GM18861 (cell line): ENCODE results near the gene EPM2A.
A peak's percentile ranks its signal among the peaks of the same experiment; 100 is the strongest.
"Not testable (repeated sequence)": the region's sequence is repeated elsewhere in the genome, so short reads cannot be mapped to it uniquely, and the experiment has no call there.

ENCODE experiments used
- ATAC-seq: cut with Tn5 transposase; IDR thresholded peaks from one replicate; pipeline ENCODE4 v1.9.1; 2021; ENCODE audit not compliant: unreplicated experiment

EPM2A gene

GRCh38 chr6:145735356-145736165 lies at the start of gene EPM2A:
Gene EPM2A (minus strand): TSS chr6:145735520. CDS start chr6:145735498, 22 bp downstream.
- ATAC-seq: peak; percentile 81

- peak; percentile 84 for ATAC-seq
These were observed 49.4 kb upstream of the EPM2A start for GRCh38 chr6:145784683-145785082.

- ATAC-seq: no peak
These were observed 48.5 kb upstream of the EPM2A start for GRCh38 chr6:145783796-145784195.

GRCh38 chr6:145772846-145773245 lies 37.5 kb upstream of the EPM2A start:
- ATAC-seq: no peak

- ATAC-seq: no peak
These were observed 30.1 kb upstream of the EPM2A start for GRCh38 chr6:145765449-145765848.

GRCh38 chr6:145763742-145764141 lies 28.4 kb upstream of the EPM2A start:
- ATAC-seq: no peak

- peak; percentile 73 for ATAC-seq
These were observed 26.3 kb upstream of the EPM2A start for GRCh38 chr6:145761584-145761983.

- ATAC-seq: no peak
These were observed 22.8 kb upstream of the EPM2A start for GRCh38 chr6:145758113-145758512.

- ATAC-seq: no peak
These were observed 20.9 kb upstream of the EPM2A start for GRCh38 chr6:145756170-145756662.

GRCh38 chr6:145755682-145756081 lies 20.4 kb upstream of the EPM2A start:
- no peak for ATAC-seq

- no peak for ATAC-seq
These were observed 17.3 kb upstream of the EPM2A start for GRCh38 chr6:145752638-145753037.

GRCh38 chr6:145749632-145750031 lies 14.3 kb upstream of the EPM2A start:
- peak; percentile 87 for ATAC-seq

GRCh38 chr6:145745861-145746260 lies 10.5 kb upstream of the EPM2A start:
- no peak for ATAC-seq

- ATAC-seq: no peak
These were observed 9.3 kb upstream of the EPM2A start for GRCh38 chr6:145744619-145745018.

GRCh38 chr6:145743332-145743731 lies 8.0 kb upstream of the EPM2A start:
- ATAC-seq: no peak

- ATAC-seq: not testable (repeated sequence)
These were observed 7.2 kb upstream of the EPM2A start for GRCh38 chr6:145742472-145742871.

GRCh38 chr6:145739685-145740084 lies 4.4 kb upstream of the EPM2A start:
- not testable (repeated sequence) for ATAC-seq

GRCh38 chr6:145738265-145738664 lies 2.9 kb upstream of the EPM2A start:
- no peak for ATAC-seq

- ATAC-seq: no peak
These were observed 1.4 kb upstream of the EPM2A start for GRCh38 chr6:145736661-145737144.

- peak; percentile 51 for ATAC-seq
These were observed 599 bp downstream of the EPM2A start for GRCh38 chr6:145734486-145735355.

- no peak for ATAC-seq
These were observed 1.5 kb downstream of the EPM2A start for GRCh38 chr6:145733810-145734209.

GRCh38 chr6:145733207-145733606 lies 2.1 kb downstream of the EPM2A start:
- no peak for ATAC-seq
